Measurements from ENCODE around the gene ME3.

DNA sequence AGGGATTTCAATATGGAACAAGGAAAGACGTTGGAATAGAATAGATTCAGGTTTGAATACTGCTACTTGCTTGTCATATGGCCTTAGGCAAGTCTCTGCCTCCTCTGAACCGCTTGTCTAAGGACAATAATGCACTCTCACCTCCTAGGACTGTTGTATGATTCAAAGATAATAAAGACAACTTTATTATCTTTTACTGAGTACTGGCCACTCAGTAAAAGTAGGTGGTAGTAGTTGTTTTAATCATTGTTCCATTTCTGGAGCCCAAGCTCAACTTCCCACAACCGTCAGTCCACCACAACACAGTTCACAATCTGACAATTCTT lies 134.2 kb downstream of the ME3 start:
- TF ChIP-seq, protein P1, sequence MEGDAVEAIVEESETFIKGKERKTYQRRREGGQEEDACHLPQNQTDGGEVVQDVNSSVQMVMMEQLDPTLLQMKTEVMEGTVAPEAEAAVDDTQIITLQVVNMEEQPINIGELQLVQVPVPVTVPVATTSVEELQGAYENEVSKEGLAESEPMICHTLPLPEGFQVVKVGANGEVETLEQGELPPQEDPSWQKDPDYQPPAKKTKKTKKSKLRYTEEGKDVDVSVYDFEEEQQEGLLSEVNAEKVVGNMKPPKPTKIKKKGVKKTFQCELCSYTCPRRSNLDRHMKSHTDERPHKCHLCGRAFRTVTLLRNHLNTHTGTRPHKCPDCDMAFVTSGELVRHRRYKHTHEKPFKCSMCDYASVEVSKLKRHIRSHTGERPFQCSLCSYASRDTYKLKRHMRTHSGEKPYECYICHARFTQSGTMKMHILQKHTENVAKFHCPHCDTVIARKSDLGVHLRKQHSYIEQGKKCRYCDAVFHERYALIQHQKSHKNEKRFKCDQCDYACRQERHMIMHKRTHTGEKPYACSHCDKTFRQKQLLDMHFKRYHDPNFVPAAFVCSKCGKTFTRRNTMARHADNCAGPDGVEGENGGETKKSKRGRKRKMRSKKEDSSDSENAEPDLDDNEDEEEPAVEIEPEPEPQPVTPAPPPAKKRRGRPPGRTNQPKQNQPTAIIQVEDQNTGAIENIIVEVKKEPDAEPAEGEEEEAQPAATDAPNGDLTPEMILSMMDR (IDR thresholded peaks at IDR 0.05; ENCODE audit: low read depth, low read length, missing input control): no peak
- TF ChIP-seq GABPA (IDR thresholded peaks at IDR 0.05 in 1 of 2, conservative IDR thresholded peaks at IDR 0.05 in 1 of 2) (no peak), FOXA1 (IDR thresholded peaks at IDR 0.05) (no peak), RAD21 (IDR thresholded peaks at IDR 0.05) (no peak), RXRA (IDR thresholded peaks at IDR 0.05) (no peak), SP1 (IDR thresholded peaks at IDR 0.05) (no peak)
- TF ChIP-seq, protein P2, sequence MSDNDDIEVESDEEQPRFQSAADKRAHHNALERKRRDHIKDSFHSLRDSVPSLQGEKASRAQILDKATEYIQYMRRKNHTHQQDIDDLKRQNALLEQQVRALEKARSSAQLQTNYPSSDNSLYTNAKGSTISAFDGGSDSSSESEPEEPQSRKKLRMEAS (IDR thresholded peaks at IDR 0.05): no peak

All from liver (tissue), 3 donors.